ENCODE results near the gene POLG2. TPM values are rescaled to one million over a fixed set of nuclear protein-coding genes. Genes with fewer than 3 reads are reported as not detected.

POLG2 gene
- total and polyA plus RNA-seq, 10 of the 15 experiments (the other 5 are each of a cell fraction or from before 2014, with no cell fraction given): 10.2 to 27.7 (median 22.2) TPM

- Histone ChIP-seq H3K9ac (ENCODE audit: control insufficient read depth, insufficient read depth, low read length) (peak overlapping the region; percentile 3; the same call in 1 of the 2 replicates), H2AFZ (ENCODE audit: control insufficient read depth, low read depth, low read length) (no peak overlapping the region; the same call in 1 of the 2 replicates), H3K4me2 (ENCODE audit: control insufficient read depth, insufficient read depth) (peak overlapping the region; percentile 68), H3K27ac (ENCODE audit: control insufficient read depth, insufficient read depth) (no peak overlapping the region; the same call in 1 of the 2 replicates), H3K9me3 (replicated peaks; ENCODE audit: control insufficient read depth, insufficient read depth, low read length) (no peaks in the 10 kb centered on the region), H3K4me1 (ENCODE audit: control insufficient read depth, insufficient read depth, low read length) (peaks cover 4% of the 10 kb centered on the region), H3K79me2 (ENCODE audit: control insufficient read depth, insufficient read depth, low read length) (no peaks in the 10 kb centered on the region), H3K36me3 (ENCODE audit: control insufficient read depth in 2 of 2, insufficient read depth in 2 of 2, low read length in 1 of 2) (no peaks in the 10 kb centered on the region), H3K4me3 (0 out of 2 replicates have a peak overlapping the region, but pooled peaks have one; percentile 60), H3K27me3 (replicated peaks in 1 of 2; ENCODE audit: control insufficient read depth in 2 of 2, insufficient read depth in 2 of 2, low read length in 1 of 2) (no peaks in the 10 kb centered on the region), H4K20me1 (ENCODE audit: control insufficient read depth, insufficient read depth) (no peaks in the 10 kb centered on the region)
- FAIRE-seq: no peak
- POLR2A ChIA-PET: interaction anchor here (0.5 to 1.5 kb wide), 6 partner anchors 15 to 278 kb away, joined by 3 to 5 read pairs (median 3); no protein-coding TSS in a partner anchor
- SMC1A ChIA-PET (ENCODE audit: uncharacterized antibody, unreplicated experiment): interaction anchor here (0.8 to 1.2 kb wide), 6 partner anchors 22 to 171 kb away, joined by 3 to 7 read pairs (median 4); no protein-coding TSS in a partner anchor
- RAD21 ChIA-PET (ENCODE audit: unreplicated experiment): interaction anchor here (1.2 to 1.8 kb wide), 3 partner anchors 30 to 47 kb away, joined by 3 to 4 read pairs (median 4); partner anchors contain the start of gene POLG2
- intact Hi-C loops (cut with micrococcal nuclease; ENCODE audit: unreplicated experiment) (no loop called here), in situ Hi-C loops (cut with MboI) (no loop called here)
- WGBS (ENCODE audit: insufficient coverage, insufficient replicate concordance, low lambda C conversion rate, missing lambda C conversion rate): 71% methylated on average over 3 of the region's 3 CpGs
- CTCF ChIA-PET: interaction anchor here (0.6 to 3.3 kb wide), 5 partner anchors 8 to 503 kb away, joined by 3 to 26 read pairs (median 4); no protein-coding TSS in a partner anchor
- no peak for TF ChIP-seq FOS (IDR thresholded peaks at IDR 0.05; ENCODE audit: borderline replicate concordance, extremely low read depth, insufficient read length)
- no peak for TF ChIP-seq TCF3 (IDR thresholded peaks at IDR 0.05; ENCODE audit: borderline replicate concordance, insufficient read depth, low read depth, low read length)
- no peak for TF ChIP-seq KLF5 (IDR thresholded peaks at IDR 0.05; ENCODE audit: partially characterized antibody)
- no peak for TF ChIP-seq CHD1 (IDR thresholded peaks at IDR 0.05; ENCODE audit: low read depth, low read length)
- no peak for TF ChIP-seq E4F1 (IDR thresholded peaks at IDR 0.05; ENCODE audit: borderline replicate concordance, partially characterized antibody)
- TF ChIP-seq ZSCAN29 (IDR thresholded peaks at IDR 0.05): no peak
- no peak for TF ChIP-seq PAX5 (IDR thresholded peaks at IDR 0.05; ENCODE audit: borderline replicate concordance, low read depth, low read length)
- TF ChIP-seq WRNIP1 (IDR thresholded peaks at IDR 0.05; ENCODE audit: borderline replicate concordance, low read depth, low read length): no peak
- ATAC-seq: no peak
- DNase-seq (ENCODE audit: low read depth, low spot score): no peak
- no TSS peak for BruUV-seq (replicated peaks)
Observed at GRCh38 chr17:64449545-64449944, 47.3 kb downstream of the POLG2 start.

Measured in GM12878 (cell line).